PFSK-1 (cell line): ENCODE measurements around the gene ZNF787.

Experiments used
- FOXP2 ChIP-seq: optimal IDR thresholded peaks from 2 replicates; pipeline ENCODE3; 2011; ENCODE audit warnings: borderline replicate concordance, control low read depth, inconsistent platforms; ENCODE audit not compliant: insufficient read depth; ENCODE audit errors: extremely low read length, extremely low read depth
- POLR2AphosphoS5 ChIP-seq: IDR thresholded peaks from 2 replicates; pipeline ENCODE4 v1.6.1; 2012; ENCODE audit warnings: low read depth, mild to moderate bottlenecking, control low read depth, low read length, moderate library complexity
- REST ChIP-seq, 2 experiments: IDR thresholded peaks; 2 replicates each; pipeline versions ENCODE4 v1.6.1 to v1.8.0; 2011 to 2012; ENCODE audit warnings: low read depth in 2 of 2, low read length in 2 of 2, control low read depth in 1 of 2, inconsistent platforms in 1 of 2, mild to moderate bottlenecking in 1 of 2, moderate library complexity in 1 of 2; ENCODE audit not compliant: insufficient read depth in 1 of 2
- SIN3A ChIP-seq: IDR thresholded peaks from 2 replicates; pipeline ENCODE4 v1.6.1; 2012; ENCODE audit warnings: mild to moderate bottlenecking, low read length, moderate library complexity, borderline replicate concordance; ENCODE audit not compliant: insufficient read depth
- TAF1 ChIP-seq: IDR thresholded peaks from 2 replicates; pipeline ENCODE4 v1.6.1; 2012; ENCODE audit warnings: low read length, control low read depth, borderline replicate concordance; ENCODE audit not compliant: insufficient read depth

The ZNF787 gene

GRCh38 chr19:56125806-56126590, 4.9 kb upstream of the ZNF787 start:
- TF ChIP-seq SIN3A = no peak
- no peak for TF ChIP-seq REST (IDR thresholded peaks at IDR 0.05; ENCODE audit: insufficient read depth in 1 of 2, low read depth in 2 of 2, low read length in 2 of 2)
- TF ChIP-seq TAF1 = no peak
- TF ChIP-seq POLR2AphosphoS5 = no peak
- TF ChIP-seq FOXP2 = no peak

GRCh38 chr19:56124578-56124977, 3.5 kb upstream of the ZNF787 start:
- no peak for TF ChIP-seq FOXP2
- TF ChIP-seq SIN3A = no peak
- no peak for TF ChIP-seq TAF1
- no peak for TF ChIP-seq POLR2AphosphoS5
- TF ChIP-seq REST (IDR thresholded peaks at IDR 0.05; ENCODE audit: insufficient read depth in 1 of 2, low read depth in 2 of 2, low read length in 2 of 2) = no peak

- no peak for TF ChIP-seq REST (IDR thresholded peaks at IDR 0.05; ENCODE audit: insufficient read depth in 1 of 2, low read depth in 2 of 2, low read length in 2 of 2)
Observed at GRCh38 chr19:56123266-56123891, 2.3 kb upstream of the ZNF787 start.

GRCh38 chr19:56120371-56121179, 520 bp downstream of the ZNF787 start:
- TF ChIP-seq REST (IDR thresholded peaks at IDR 0.05; ENCODE audit: insufficient read depth in 1 of 2, low read depth in 2 of 2, low read length in 2 of 2) = no peak
- TF ChIP-seq FOXP2 = peak; percentile 57
- TF ChIP-seq TAF1 = peak; percentile 57; the same call in 1 of the 2 replicates
- peak; percentile 38; the same call in 1 of the 2 replicates for TF ChIP-seq POLR2AphosphoS5
